Astrocyte of the cerebellum (primary cell): ENCODE data around the gene RPN2.

Source experiments
- DNase-seq: peaks from one replicate; pipeline ENCODE4 v3.0.0-alpha.2; 2011; ENCODE audit warnings: low read depth
- H3K4me3 ChIP-seq: 2 replicates; pipeline ENCODE4 v1.5.1; 2011; ENCODE audit warnings: mild to moderate bottlenecking, low read depth, low read length, moderate library complexity
- CTCF ChIP-seq: IDR thresholded peaks from 2 replicates; pipeline ENCODE4 v1.5.1; 2012; ENCODE audit warnings: low read length, low read depth, moderate library complexity, mild to moderate bottlenecking; ENCODE audit errors: missing control alignments
- in situ Hi-C: cut with HindIII; loops from 2 replicates; pipeline ENCODE4 v1.10.0; 2017; ENCODE audit warnings: low sequenced_read_pairs

Gene RPN2

GRCh38 chr20:37236462-37236861 lies 57.3 kb downstream of the RPN2 start:
- DNase-seq, result no peak
- H3K4me3 ChIP-seq, result no peak overlapping the region
- in situ Hi-C loops, result no loop called here
- no peak for TF ChIP-seq CTCF

- H3K4me3 ChIP-seq, result no peak overlapping the region
- no peak for DNase-seq
- TF ChIP-seq CTCF, result no peak
- in situ Hi-C loops, result no loop called here
These were observed 58.5 kb downstream of the RPN2 start for GRCh38 chr20:37237656-37238055.

- in situ Hi-C loops, result no loop called here
These were observed 59.3 kb downstream of the RPN2 start for GRCh38 chr20:37238426-37238825.

GRCh38 chr20:37238935-37239451 lies 59.9 kb downstream of the RPN2 start:
- DNase-seq, result peak; percentile 78
- no peak overlapping the region for H3K4me3 ChIP-seq
- no peak for TF ChIP-seq CTCF
- in situ Hi-C loops, result no loop called here

More at GRCh38 chr20:37238426-37238825, 59.3 kb downstream of the RPN2 start:
- TF ChIP-seq CTCF, result no peak
- DNase-seq, result no peak
- no peak overlapping the region for H3K4me3 ChIP-seq

GRCh38 chr20:37240337-37241067 lies 61.4 kb downstream of the RPN2 start:
- no peak for TF ChIP-seq CTCF
- H3K4me3 ChIP-seq, result no peak overlapping the region
- in situ Hi-C loops, result no loop called here
- DNase-seq, result no peak

- no peak for TF ChIP-seq CTCF
- no peak for DNase-seq
- in situ Hi-C loops, result no loop called here
- no peak overlapping the region for H3K4me3 ChIP-seq
These were observed 63.4 kb downstream of the RPN2 start for GRCh38 chr20:37242503-37242902.
